T-helper 9 cell (primary cell): ENCODE results near the gene CFAP54.
"Not testable (repeated sequence)": the region's sequence is repeated elsewhere in the genome, so short reads cannot be mapped to it uniquely, and the experiment has no call there.

Experiments
- DNase-seq: peaks from one replicate; pipeline ENCODE4 v3.0.0-alpha.2; 2020

CFAP54 gene

DNA sequence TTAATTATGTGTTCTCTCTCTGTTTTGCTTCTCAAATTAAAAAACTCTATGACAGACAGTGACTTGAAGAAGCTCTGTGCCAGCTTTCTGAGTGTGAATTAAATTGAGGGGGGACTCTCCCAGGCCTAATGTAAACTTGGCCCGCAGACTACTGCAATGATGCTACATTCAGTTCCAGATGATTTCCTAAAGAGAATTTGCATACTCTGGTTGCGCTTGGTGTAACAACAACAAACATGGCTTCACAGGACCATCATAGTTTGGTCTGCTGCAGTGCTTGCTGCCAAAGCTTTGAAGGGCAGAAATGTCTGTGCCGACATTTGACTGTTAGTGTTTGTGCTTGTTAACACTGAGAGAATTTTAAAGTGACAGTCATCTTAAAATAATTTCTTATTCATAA is 25.0 kb downstream of the CFAP54 start:
- no peak for DNase-seq

GRCh38 chr12:96516472-96517430 is 27.4 kb downstream of the CFAP54 start:
- DNase-seq = peak; percentile 85

DNA sequence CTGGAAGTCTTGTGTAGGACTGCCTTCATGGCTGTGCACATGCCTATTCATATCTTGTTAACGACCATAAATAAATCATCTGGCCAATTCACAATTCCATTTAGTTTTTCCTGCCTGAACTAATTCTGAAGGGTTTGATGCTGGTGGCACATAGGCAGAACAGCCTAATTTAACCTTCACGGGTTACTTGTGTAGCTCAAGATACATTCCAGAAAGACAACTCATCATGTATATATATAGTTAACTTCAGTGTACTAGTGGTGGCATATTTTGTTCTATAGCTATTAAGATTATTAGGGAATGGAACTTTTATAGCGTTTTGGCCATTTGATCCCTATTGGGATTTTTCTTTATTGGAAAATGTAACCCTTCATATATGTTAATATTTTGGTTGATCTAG is 31.4 kb downstream of the CFAP54 start:
- DNase-seq = no peak

DNA sequence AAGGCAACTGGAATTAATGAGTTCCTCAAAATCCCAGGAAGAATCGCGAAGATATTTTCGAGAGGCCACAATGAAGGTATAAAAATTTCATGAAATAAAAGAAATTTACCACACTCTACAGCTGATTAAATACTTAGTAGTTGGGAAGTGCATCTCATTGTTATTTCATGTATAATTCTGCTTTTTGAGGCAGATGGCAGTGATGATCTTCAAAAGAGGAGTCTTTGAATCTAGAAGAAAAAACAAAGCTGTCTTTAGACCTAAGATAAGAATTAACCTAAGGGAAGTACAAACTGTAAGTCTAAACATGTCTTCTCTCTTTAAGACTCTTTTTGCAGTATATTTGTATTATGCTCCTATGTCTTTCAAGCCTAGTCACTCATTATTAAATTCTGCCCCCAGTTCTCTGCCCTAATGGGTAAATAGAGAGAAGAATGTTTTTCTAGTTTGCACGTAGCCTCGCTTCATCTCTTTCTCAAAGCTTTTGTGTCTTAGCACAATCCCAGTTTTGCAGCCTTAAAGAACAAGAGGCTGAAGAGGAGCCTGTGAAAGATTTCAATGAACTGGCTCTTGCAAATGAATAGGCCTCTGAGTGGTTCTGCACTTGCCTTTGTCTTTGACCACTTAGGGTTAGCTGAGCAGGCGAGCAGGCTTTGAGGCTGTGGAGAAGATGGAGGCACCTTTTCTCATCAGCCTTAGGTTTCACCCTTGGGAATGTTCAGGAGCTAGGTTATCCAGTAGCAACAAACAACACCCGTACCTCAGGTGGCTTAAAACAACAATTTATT is 32.7 kb downstream of the CFAP54 start:
- no peak for DNase-seq

DNA sequence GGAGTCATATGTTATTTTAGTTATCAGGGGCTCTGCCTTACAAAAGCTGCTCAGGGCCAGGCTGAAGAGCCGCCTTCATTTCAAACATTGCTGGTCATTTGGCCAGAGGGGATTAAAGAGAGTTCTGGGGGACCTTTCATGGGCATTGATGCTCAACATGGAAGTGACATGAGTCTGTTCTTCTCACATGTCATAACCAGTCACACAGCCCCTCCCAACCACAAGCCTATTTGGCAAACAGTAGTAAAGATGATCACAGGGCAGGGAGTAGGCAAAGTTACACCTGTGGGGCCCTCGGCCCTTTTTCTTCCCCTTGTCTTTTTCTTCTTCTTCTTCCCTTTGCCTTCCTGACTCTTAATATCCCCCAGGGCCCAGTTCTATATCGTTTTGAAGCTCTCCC is 33.3 kb downstream of the CFAP54 start:
- no peak for DNase-seq

DNA sequence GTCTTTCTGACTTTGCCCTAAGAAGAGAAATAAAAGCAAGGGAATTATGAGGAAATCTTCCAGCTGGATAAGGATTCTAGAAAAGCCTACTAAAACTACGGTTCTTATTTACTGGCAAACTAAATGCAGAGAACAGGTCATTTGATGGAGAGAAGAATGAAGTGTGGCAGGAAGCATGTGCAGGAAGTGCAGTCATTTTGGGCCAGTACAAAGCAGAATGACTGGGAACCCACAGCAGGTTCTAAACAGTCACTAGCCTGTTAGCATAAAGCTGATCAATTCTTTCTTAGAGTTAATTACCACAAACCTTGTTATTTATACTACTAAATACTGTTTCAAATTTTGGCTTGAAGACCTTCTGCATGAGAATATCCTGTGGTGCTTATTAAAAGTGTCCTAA is 36.7 kb downstream of the CFAP54 start:
- DNase-seq = no peak

DNA sequence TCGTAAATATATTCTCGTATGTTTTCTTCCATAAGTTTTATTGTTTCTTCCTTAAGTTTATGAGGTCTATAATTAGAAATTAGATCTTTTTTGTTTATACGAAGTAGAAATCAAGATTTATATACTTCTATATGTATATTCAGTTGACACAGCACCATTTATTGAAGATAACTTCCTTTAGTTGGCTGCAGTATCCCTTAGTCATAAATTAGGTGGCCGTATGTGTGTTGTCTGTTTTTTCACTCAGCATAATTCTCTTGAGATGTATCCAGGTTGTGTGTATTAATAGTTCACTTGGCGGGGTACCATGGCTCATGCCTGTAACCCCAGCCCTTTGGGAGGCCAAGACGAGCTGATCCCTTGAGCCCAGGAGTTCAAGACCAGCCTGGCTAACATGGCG is 40.5 kb downstream of the CFAP54 start:
- no peak for DNase-seq

GRCh38 chr12:96534339-96534738 is 45.0 kb downstream of the CFAP54 start:
- no peak for DNase-seq

DNA sequence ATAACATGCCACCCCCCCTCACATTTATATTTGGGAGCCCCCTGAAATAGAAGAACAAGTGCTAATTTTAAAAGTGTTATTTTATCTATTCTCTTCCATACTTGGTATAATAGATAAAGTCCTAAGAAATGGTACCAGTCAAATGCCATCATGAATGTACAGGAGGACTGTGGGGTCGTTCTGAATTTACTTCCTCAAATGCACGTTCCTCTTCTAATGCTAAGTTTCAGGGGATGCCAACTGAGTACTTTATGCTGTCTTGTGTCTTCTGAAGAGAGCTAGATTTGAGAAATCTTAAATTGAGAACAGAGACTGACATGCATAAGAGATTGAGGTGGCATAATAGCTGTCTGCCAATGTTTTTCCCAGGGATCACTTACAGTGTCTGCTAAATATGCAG is 59.0 kb downstream of the CFAP54 start:
- DNase-seq = no peak

- no peak for DNase-seq
Measured at GRCh38 chr12:96549341-96549740, 60.0 kb downstream of the CFAP54 start.

GRCh38 chr12:96570579-96570978 is 81.2 kb downstream of the CFAP54 start:
- DNase-seq = no peak

DNA sequence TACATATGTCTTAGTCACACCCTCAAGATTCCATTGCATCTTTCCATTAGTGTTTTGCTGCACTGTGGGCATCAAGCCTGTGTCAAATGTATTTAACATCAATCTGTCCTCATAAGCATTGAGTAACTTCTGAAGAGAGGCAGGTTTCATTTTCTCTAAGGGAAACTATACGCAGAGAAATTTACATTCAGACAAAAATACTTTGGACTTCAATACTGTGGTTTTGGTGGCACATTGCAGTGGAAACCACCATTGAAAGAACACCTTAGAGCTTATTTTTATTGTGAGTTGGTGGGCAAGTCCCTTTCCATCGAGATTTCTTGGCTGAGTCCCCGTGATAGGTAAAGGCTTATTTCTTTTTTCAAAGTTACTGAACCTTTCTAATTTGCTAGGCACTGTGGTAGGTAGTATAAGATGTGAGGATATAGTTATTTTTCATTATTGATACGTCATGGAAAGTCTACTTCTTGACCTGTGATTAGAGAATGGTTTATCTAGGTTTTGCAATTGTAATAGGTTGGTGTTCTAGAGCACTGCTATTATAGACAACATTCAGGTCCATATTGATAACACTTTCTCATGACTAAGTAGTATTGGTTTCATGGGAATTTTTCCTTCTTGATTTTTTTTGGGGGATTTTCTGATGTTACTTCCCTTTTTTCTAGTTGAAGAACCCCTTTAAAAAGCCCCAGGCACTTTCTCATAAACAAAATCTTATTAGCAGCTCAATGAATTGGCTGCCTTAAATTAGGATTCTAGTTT is 81.9 kb downstream of the CFAP54 start:
- no peak for DNase-seq

DNA sequence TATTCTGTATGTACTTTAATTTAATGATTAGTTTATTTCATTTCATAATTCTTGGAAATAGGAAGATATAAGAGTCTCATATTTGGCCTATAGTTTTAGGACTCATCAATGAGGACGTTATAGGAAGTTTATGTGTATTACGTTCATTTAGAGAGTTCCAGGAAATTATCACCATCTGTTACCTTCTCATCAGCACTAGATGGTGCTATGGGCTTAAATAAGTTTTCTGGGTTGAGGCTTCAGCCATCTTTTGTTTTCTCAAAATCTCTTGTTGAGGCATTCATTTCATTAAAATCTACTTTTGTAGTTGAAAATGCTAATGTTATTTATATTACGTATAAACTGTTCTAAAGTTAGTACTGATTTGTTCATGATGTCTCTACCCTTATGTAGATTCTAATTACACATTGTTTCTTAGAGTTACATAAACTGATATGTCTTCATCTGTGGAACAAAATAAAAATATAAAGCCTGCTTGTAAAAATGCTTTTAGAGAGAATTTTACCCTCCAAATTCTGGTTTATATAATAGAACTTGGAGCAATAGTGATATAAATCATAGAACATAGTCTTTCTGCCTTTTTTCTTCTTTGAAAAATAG is 89.2 kb downstream of the CFAP54 start:
- DNase-seq = no peak

DNA sequence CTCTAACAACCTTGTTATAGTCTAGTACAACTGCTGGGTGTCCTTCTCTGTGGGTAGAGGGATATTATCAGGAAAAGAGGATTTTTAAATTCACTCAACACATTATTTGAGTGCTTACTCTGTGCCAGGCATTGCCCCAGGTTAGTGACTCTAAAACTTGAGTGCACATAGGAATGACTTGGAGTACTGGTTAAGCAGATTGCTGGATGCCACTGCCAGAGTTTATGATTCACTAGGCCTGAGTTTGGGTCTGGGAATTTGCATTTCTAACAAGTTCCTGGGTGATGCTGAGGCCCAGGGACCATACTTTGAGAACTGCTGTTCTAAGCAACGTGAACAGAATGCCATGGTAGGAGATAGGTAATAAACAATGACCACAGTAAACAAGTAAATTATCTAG is 96.6 kb downstream of the CFAP54 start:
- no peak for DNase-seq

DNA sequence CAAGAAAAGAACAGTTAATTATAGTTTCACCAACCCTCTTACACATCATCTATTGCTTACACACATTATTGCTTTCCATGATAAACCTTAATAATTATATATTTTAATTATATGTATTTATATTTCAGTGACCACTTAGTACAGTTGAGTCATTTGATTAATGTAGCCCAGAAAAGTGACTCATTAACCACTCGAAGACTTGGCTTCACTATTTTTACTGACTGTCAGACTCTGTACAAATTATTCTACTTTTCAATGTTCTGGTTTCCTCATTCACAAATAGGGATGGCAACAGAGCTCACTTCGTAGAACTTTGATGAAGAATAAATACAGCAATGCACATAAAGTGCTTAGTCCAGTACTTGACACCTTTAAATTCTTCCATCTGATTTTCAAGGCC is 98.3 kb downstream of the CFAP54 start:
- DNase-seq = no peak

DNA sequence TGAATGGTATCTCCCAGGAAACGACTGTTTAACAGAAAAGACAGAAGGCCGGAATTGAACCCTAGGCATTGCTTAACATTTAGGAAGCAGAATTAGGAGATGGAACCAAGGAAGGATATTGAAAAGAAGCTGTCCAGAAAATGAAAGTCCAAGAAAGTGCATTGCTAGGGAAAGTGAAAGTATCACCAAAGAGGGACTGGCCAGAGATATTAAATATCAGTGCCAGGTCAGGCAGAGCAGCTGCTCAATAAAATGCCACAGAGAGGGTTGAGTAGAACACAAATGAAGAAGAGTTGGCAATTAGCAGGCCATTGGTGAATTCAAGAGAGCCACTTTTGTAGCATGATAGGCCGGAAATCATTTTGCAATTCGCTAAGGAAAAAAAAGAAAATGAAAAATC is 101.6 kb downstream of the CFAP54 start:
- no peak for DNase-seq

- DNase-seq = not testable (repeated sequence)
Measured at GRCh38 chr12:96604374-96604773, 115.0 kb downstream of the CFAP54 start.

DNA sequence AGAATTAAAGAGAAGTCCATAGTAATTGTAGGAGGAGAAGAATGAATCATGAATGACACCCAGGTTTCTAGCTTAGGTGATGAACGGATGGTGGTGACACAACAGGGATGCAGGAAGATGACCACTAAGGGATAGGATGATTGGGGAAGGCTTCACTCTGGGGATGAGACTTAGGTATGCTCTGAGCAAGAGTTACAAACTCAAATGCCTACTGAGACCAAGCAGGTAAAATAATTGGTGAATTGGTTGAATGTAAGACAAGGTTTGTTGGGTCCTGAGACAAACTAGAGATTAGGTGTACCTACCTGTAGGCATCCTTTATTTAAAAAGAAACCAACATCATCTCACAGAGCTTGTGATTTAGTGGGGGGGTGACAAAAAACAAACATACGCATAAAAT is 116.3 kb downstream of the CFAP54 start:
- DNase-seq = no peak

GRCh38 chr12:96606134-96606533 is 116.8 kb downstream of the CFAP54 start:
- no peak for DNase-seq

DNA sequence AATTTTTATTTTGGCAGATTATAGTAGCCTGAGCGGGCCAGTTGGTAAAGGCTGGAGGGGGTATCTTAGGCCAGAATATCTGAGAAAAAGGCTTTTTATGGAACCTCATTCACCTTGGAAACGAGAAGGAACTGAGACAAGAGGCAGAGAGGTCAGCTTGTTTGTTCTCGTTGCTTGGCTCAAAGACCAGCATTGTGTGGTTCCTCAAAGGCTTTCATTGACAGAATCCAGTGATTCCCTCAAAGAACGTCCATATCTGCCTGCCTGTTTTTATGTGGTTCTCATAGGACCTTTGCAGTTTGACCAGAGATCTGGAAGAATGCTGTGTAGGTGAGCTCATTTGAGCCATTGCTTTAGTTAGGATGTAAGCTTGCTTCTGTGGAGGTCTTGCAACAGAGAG is 117.3 kb downstream of the CFAP54 start:
- DNase-seq = no peak

DNA sequence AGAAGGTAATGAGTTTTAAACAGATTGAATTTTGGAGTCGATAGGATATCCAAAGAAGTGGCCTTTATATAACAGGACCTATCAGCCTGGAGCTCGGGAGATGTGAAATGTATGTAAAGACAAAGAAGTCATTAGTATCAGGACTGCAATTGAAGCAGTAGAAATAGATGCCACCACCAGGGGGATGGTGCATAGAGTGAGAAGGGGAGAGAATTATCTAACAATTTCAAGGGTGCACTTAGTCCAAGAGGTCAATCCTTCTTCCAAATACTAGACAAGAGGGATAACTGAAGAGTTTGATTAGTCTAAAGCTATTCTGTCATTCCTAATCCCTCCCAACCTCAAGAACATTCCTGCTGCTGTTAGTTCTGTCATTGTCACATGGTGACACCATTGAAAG is 127.8 kb downstream of the CFAP54 start:
- DNase-seq = no peak

- DNase-seq = no peak
Measured at GRCh38 chr12:96623155-96623554, 133.8 kb downstream of the CFAP54 start.
